GM19025 (cell line): ENCODE measurements around the gene SYVN1.
"Not testable (repeated sequence)": the region's sequence is repeated elsewhere in the genome, so short reads cannot be mapped to it uniquely, and the experiment has no call there.

Experiments used
- ATAC-seq: cut with Tn5 transposase; IDR thresholded peaks from one replicate; pipeline ENCODE4 v1.9.1; 2021; ENCODE audit warnings: mild to moderate bottlenecking, low read depth, moderate library complexity; ENCODE audit not compliant: unreplicated experiment

Gene SYVN1

DNA sequence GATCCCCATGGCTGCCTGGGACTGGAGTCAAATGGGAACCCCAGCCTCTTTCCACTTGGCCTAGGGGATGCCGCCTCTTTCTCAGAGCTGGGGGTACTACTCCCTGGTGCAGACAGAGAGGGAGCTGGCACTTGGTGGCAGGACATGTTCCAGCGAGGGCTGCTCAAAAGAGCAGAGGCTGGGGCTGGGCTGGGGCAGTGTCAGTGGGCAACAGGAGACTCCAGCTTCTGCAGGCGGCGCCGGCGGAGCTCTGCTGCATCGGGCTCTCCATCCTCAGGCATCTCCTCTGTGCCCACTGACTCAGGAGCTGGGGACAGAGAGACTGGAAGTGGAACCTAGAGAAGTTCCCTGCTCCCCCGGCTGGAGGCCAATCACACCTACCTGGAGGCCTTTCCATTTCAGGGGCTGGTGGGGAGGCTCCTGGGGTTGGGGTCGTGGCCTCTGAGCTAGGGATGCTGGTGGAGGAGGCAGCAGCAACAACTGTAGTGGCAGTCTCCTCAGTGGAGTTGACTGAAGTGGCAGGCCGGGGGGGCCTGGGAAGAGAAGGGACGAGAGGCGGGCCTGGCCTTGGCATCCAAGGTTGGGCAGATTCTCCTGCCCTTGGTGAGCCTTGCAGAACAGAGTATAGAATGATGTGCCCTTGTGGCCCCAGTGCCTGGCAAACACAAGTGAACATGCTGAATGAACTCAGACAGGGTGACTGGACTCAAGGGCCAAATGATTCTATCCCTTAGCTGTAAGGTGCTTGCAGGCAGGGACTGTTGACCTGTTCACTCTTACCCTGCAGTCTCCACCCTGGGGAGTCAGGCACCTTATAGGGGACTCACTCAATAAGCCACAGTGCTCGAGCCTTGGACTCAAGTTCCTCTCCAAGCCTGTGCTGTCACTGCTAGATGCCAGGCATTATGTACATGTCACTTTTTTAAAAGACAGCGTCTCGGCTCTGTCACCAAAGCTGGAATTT is 5.9 kb downstream of the SYVN1 start:
- ATAC-seq = no peak

DNA sequence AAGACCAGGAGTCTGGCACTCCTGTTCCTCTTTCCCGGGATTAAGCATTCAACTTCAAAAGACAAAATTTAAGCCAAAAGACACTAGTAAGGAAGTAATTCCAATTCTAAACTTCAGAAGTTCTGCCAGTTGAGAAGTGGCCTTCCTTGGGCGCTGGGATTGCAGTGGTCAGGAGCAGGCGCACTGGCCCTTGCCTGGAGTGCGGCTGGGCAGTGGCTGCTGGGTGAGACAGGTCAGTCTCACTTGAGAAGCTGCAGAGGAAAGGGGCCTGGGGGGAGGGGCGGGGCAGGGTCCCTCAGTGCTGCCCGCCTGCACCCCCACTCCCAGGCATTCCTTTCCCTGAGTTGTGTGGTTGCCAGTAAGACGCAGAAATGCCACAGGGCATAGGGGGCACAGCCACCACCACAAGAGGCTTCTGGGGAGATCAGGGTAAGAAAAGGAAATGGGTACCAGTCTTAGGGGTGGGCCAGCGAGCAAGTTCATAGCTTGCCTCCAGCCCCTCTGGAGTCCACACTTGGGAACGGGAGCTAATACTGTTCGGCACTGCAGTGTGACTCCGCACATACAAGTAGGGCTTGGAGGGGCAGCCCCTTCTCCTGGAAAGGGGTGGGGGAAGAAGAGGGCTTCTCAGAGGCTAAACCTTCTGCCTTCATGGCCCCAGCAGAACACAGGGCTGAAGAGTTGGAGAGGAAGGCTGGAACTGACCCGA is 6.7 kb downstream of the SYVN1 start:
- no peak for ATAC-seq

DNA sequence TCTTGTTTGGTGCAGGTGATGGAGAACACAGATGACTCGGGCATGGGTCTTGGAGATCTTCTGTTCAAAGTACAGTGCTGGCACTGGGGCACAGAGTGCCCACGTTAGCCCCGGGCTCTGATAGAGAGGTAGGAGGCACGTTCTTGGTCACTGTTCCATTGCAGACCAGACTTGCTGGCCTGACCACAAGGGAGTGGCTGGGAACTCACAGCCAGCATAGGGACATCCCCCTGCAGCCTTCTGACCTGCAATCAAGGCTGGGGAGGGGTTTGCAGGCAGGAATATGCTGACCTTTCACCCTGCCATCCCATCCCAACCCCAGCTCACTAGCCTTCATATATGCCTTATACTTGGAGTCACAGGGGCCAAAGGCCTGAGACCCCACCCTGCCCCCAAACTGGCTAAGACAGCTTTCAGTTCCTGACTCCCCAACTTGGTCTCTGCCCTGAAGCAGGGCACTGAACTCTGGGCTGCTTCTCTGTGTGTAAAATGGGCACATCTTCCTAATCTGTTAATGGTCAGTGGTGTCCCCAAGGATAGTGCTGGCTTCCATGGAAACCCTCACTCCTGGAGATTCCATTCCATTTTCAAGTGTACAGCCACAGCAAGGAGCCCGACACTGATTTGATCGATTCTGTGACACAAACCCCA is 7.6 kb downstream of the SYVN1 start:
- ATAC-seq = no peak

DNA sequence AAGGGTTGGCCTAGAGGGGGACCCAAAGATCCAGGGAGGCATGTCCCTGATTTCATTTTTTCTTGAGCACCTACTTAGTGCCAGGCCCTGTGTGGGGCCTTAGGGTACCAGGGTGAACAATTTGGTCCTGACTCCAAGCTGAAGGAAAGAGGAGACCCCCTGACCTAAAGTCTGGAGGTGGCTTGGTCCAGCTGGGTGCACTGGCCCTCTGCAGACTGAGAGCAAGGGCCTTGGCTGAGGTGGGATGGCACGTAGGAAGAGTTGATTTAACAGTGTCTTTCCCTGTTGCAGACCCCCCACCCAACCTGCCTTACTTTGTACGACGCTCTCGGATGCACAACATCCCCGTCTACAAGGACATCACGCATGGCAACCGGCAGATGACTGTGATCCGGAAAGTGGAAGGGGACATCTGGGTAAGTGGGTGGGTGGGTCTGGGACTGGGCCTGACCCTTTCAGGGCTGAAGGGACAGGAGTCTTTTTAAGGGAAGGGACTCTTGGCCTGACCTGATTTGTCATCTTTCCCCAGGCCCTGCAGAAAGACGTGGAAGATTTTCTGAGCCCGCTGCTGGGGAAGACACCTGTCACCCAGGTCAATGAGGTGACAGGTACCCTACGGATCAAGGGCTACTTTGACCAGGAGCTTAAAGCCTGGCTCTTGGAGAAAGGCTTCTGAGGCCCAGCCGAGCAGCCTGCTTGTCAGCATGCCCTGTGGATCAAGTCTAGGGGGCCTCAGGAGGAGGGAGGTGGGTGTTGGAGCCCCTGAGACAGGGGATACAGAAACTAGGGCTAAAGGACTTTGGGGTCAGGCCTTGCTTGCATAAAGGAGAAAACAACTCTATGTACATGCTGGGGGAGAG is 8.9 kb downstream of the SYVN1 start:
- no peak for ATAC-seq

DNA sequence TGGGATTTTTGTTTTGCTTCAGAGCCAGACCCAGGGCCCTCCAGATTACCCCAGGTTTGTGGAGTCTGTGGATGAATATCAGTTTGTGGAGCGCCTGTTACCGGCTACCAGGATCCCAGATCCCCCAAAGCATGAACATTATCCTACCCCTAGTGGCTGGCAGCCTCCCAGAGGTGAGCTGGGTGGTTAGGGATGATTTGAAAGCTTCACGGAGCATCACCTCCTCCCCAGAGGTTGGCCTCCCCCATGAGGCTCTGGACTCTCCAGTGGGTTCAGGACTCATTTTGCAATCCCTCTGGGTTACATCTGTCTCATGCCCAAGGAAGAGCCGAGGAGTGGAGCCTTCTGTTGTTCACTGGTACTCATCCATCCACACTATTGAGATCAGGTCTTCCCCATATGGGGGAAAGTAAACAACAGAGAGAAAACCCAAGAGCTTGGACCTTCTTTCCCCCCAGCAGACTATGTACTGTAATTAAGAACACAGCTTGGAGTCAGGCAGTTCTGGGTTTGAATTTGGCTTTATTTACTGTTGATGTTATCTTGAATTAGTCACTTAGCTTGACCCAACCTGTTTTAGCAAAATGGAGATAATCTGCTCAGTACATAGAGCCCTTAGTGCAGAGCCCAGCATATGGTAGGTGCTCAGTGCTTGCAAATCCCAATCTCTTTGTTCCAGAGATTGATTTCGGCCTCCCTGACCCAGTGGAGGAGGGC is 9.7 kb downstream of the SYVN1 start:
- no peak for ATAC-seq

DNA sequence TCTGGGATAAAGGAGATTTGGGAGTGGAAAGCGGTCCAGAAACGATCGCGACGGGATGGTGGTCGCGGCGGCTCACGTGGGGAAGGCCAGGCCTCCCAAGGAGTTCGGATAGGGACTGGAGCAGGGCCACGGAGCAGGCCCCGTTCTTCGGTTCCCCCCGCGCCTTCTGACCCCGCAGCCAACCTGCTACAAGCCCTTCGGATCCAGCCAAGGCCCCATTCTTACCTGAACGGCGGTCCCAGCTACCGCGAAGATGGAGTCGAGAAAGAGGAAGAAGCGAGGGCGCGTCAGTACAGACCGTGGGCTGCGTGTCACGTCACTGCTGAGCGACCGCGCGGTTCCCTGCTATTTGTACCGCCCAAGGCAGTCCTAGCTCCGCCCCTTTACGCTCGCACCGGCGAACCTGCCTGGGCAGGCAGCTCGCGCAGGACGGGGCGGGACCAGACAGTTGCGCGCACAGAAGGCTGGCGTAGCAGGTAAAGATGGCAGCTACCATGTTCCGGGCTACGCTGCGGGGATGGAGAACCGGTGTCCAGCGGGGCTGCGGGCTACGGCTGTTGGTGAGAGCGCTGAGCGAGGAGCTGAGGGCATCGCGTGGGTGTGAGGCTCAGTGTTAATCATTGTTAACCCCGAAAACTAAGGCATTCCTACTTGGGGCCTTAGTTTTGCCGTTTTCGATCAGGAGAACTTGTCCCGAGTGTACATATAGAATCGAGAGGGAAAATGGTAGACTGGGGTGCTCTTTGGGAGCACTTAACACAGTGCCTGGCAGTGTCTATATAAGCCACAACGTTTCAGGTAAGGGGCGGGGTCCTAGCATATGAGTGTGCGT is 12.2 kb downstream of the SYVN1 start, which contains the start of the genes FAU and MRPL49:
TSS of gene FAU (minus strand) at position 270 of the 832 bp plus-strand sequence. CDS start 321 bp downstream, outside the sequence.
TSS of gene MRPL49 (plus strand) at position 457 of the 832 bp plus-strand sequence. CDS start at position 483, 26 bp downstream.
- ATAC-seq = peak; percentile 73

DNA sequence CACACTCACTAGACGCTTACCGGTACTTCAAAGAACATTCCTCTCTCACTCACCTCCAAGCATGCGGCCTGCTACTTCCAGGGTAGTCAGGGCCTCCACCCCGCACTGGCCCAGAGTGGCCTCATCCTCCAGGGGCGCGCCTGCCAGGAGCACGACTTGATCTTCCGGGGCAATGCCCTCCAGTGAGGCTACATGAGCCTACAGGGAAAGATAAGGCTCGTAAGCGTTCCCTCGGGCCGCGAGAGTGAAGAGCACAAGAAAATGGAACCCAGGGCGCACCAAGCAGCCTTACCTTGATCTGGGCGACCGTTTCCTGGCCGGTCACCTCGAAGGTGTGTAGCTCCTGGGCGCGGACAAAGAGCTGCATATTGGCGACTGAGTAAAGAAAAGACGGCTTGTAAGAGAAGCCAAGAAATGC is 12.9 kb downstream of the SYVN1 start:
- no peak for ATAC-seq

DNA sequence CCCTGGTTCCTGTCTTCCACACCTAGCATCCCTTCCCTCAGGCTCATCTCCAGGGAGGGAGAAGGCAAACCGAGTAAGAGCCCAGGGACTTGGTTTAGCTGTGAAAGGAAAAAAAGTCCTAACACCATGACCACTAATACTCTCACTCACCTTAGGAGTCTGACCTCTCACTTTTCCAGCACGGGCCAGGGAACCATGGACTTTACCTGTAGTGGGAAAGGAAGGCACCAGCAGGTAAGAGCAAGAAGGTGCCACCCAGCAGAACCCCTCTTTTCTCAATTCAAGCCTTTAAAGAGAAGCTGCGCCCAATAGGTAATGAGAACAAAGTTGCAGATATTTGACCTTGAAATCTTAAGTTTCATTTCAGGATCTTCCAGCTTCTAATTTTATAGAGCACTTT is 13.5 kb downstream of the SYVN1 start:
- no peak for ATAC-seq

DNA sequence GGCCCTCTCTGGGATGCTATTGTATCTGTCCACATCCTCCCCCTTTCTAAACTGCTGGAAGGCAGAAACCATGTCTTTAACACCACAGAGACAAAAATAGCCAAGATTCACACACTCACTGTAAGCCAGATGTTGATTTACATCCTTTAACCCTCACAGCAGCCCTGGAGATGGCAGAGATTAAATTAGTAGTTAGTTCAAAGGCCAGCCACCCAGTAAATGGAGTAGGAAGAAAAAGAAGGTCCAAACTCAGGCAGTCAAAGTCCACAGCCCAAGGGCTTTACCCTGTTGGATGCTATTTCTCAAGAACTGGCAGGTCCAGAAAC is 14.7 kb downstream of the SYVN1 start:
- ATAC-seq = no peak

DNA sequence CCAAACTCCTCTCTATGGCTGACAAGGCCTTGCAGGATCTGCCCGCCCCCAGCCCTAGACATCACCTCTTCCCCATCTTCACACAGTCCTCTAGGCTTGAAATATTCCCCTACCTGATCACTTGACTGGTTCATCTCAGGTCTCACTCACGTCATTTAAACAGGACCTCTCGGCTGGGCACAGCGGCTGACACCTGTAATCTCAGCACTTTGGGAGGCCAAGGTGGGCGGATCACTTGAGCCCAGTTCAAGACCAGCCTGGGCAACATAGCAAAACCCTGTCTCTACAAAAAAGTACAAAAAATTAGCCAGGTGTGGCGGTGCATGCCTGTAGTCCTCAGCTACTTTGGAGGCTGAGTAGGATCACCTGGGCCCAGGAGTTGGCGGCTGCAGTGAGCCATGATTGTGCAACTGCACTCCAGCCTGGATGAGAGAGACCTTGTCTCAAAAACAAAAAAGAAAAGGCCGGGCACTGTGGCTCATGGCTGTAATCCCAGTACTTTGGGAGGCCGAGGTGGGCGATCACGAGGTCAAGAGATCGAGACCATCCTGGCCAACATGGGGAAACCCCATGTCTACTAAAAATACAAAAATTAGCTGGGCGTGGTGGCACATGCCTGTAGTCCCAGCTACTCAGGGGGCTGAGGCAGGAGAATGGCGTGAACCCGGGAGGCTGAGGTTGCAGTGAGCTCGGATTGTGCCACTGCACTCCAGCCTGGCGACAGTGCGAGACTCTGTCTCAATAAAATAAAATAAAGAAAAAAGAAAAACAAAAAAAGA is 15.2 kb downstream of the SYVN1 start:
- not testable (repeated sequence) for ATAC-seq

DNA sequence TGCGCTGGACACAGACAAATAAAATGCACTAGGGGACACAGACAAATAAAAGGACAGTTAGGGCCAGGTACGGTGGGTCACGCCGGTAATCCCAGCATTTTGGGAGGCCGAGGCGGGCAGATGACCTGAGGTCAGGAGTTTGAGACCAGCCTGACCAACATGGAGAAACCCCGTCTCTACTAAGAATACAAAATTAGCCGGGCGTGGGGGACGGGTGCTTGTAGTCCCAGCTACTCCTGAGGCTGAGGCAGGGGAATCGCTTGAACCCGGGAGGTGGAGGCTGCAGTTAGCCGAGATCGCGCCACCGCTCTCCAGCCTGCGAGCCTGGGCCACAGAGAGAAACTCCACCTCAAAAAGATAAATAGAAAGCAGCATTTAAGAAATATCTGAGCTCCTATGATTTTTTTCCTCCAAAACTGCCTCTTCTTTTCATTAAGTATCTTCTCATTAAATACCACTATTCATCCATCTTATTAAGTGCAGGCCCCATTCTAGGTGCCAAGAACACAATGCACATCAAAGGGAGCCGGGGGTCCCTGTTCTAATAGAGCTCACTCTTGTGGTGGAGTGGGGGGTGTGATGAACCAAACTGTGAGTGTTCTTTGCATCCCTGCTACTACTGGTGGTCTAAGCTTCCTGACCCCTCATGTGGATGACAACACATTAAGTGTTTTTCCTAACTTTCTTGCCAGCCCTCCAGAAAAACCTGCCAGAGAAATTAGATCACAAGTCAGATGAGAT is 16.1 kb downstream of the SYVN1 start:
- ATAC-seq = no peak

DNA sequence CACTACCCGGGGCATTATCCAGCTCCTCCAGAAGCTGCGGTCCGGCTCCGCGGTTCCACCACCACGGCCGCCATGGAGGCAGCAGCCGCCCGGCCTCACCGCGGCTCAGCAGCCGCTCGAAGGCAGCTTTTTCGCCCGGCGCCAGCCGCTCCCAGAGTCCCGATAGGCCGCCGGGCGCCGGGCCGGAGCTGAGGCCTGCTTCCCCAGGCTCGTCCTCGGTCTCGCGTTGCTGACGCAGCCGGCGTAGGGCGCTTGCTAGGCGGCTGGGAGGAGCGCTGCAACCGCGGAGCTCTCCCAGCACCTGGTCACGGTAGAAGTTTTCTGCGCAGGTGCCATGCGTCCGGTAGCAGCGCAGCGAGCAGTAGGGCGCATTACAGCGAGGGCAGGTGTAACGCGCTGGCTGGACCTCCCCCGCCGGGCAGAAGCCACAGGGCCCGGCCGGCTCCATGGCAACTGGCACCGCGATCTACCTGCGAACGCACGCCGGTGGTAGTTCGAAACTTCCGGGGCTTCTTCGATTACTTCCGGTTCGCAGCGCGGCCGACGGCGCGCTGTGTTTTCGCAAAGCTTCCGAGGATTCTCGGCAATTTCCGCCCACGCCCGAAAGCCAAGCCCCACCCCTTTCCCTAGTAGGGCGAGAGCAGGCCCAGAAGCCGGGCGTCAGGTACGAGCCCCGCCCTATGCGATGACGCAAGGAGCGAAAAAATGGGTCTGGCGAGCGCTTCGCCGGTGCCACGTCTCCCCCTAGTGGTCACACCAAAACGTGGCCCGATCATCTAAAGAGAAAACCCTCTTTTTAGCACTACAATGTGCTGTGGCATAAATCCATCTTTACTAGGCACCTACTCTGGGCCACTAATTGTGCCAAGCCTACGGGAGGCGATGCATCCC is 16.9 kb downstream of the SYVN1 start, which contains the start of gene ZNHIT2:
TSS of gene ZNHIT2 (minus strand) at position 496 of the 891 bp plus-strand sequence. CDS start at position 448, 48 bp downstream.
- peak; percentile 51 for ATAC-seq

DNA sequence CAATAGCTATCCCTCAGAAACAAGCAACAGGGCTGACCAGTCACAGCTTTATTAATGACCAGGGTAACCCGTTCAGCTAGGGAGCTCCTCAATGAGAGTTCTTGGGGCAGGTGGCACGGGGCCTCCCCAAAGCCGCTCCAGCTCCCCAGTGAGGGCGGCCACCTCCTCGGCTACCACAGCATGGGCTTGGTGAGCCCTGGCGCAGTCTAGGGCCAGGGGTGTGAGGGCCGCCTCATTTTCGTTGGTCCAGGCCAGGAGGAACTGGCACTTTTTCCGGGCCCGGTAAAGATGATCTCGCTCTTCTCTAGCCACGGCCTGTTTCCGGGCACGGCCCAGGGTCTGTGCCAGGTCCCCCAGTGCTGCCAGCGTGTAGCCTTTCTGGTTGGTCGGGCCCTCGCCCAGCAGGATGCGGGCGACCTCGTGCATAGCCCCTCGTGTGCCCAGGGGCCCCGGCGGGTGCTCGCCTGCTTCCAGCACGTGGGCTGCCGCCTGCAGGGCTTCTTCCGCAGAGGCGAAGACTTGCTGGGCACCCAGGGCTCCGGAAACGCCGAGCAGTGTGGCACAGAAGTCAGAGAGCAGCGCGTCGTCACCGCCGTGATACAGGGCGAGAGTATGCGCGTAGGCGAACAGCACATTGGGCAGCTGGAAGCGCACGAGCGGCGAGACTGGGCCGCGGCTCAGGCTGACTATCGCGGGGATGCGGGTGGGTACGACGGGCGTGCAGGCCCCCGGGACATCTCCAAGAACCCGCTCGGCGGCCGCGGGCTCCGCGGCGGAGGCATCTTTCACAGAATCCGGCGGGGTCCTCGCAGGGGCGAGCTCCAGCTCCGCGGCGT is 17.7 kb downstream of the SYVN1 start:
- no peak for ATAC-seq

DNA sequence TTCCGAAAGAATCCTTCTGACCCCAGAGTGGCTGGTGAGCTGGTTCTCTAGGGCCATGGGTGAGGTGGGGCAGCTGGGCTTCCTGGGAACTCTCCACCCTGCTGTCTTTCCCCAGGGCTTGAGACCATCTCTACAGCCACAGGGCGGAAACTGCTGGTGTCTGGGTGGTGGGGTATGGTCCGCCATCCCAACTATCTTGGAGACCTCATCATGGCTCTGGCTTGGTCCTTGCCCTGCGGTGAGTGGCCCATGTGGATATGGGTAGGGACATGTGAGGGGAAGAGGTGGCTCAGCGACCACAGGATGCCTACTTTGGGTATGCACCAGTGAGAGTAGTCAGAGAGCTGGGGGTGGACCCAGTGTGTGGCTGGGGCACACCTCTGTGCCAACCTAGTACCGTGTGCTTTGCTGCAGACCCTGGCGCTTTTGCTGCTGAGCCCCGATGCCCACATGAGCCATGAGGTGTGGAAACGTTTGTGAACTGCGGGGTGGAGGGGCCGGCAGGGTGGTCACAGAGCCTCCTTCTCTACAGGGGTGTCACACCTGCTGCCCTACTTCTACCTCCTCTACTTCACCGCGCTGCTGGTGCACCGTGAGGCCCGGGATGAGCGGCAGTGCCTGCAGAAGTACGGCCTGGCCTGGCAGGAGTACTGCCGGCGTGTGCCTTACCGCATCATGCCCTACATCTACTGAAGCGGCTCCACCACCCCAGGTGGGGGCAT is 18.8 kb downstream of the SYVN1 start:
- no peak for ATAC-seq
